Activated CD8-positive, alpha-beta T cell treated with anti-CD3 and anti-CD28 coated beads for 36 hours (primary cell): ENCODE results near the gene HMGN2. TPM values are rescaled to one million over a fixed set of nuclear protein-coding genes. Genes with fewer than 3 reads are reported as not detected.

Experiments used
- ATAC-seq: fragments of 200-7000 bp; cut with Tn5 transposase; one replicate; pipeline ENCODE4 v1.10.0; 2021; ENCODE audit warnings: mild to moderate bottlenecking, moderate library complexity
- CTCF ChIA-PET: fragments of 350-600 bp; sonication (Branson Sonifier 250); formaldehyde crosslinking; loops from one replicate; lab custom pipeline; 2021; ENCODE audit warnings: antibody characterized with exemption; lab: Charles Lee
- POLR2A ChIA-PET: fragments of 350-600 bp; sonication (Branson Sonifier 250); formaldehyde crosslinking; loops from one replicate; lab custom pipeline; 2021; ENCODE audit warnings: antibody characterized with exemption; lab: Charles Lee
- DNase-seq: peaks from one replicate; pipeline ENCODE4 v3.0.0-alpha.2; 2020
- H3K27ac Mint-ChIP-seq: one replicate; pipeline ENCODE4 v1.8.0; 2021; ENCODE audit warnings: mild to moderate bottlenecking, mixed read lengths
- H3K27me3 Mint-ChIP-seq: one replicate; pipeline ENCODE4 v1.8.0; 2021; ENCODE audit warnings: mixed read lengths
- H3K36me3 Mint-ChIP-seq: one replicate; pipeline ENCODE4 v1.8.0; 2021; ENCODE audit warnings: low read depth, mixed read lengths
- H3K4me1 Mint-ChIP-seq: one replicate; pipeline ENCODE4 v1.8.0; 2021; ENCODE audit warnings: low read depth, mixed read lengths
- H3K4me3 Mint-ChIP-seq: one replicate; pipeline ENCODE4 v1.8.0; 2021; ENCODE audit warnings: mild to moderate bottlenecking, moderate library complexity, mixed read lengths
- H3K9me3 Mint-ChIP-seq: one replicate; pipeline ENCODE4 v1.8.0; 2021; ENCODE audit warnings: mixed read lengths
- intact Hi-C: fragments of 100-400 bp; cut with micrococcal nuclease; formaldehyde crosslinking; loops from one replicate; pipeline ENCODE4 v1.10.0; 2022
- total RNA-seq, 2 experiments: library from RNA; stranded (reverse); gene quantifications; one replicate each; pipeline ENCODE4 v1.2.3, GENCODE V29; 2021
- TF ChIP-seq, protein P1 (sequence below): fragments of 200-600 bp; IDR thresholded peaks from one replicate; pipeline ENCODE4 v1.8.0; 2022; ENCODE audit warnings: antibody characterized with exemption, mild to moderate bottlenecking

The HMGN2 gene
- total RNA-seq, 2 experiments from 2014 or later = 837 to 872 TPM

DNA sequence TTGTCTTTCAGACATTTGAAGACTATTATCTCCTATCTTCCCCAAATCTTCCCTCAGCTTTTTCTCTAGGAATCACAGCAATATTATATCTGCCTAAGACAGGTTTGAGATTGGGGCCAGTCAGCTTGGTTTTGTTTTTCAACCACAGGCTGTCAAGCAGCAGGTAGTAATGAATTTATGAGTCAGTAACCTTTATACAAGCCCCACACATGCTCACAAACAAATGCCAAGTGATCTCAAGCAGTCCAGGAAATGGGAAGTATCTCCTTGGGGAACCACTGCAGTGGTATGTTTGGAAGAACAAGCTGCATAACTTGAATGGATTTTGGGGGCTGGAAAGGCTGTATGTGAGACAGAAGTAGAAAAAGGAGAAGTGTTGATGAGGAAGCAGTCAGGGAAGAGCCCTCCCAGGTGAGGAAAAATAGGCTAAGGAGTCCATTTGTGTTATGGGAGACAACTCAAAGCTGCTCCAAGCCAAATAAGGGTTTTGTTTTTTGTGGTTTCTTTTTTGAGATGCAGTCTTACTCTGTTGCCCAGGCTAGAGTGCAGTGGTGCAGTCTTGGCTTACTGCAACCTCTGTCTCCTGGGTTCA, 38.0 kb upstream of the HMGN2 start:
- Mint-ChIP-seq H3K27ac (no peak overlapping the region), H3K27me3 (peaks cover 1% of the 10 kb centered on the region), H3K4me1 (peaks cover 19% of the 10 kb centered on the region), H3K36me3 (peaks cover 20% of the 10 kb centered on the region), H3K9me3 (no peaks in the 10 kb centered on the region), H3K4me3 (no peak overlapping the region)
- ATAC-seq = no peak
- ChIA-PET CTCF (interaction anchor here (1.2 to 6.1 kb wide), 2 partner anchors 18 to 70 kb away, joined by 3 to 56 read pairs; no protein-coding TSS in a partner anchor), POLR2A (interaction anchor here (1.0 to 1.2 kb wide), 3 partner anchors 15 to 66 kb away, joined by 3 to 4 read pairs (median 3); no protein-coding TSS in a partner anchor)
- intact Hi-C loops = no loop called here
- no peak for DNase-seq
- TF ChIP-seq, protein P1, sequence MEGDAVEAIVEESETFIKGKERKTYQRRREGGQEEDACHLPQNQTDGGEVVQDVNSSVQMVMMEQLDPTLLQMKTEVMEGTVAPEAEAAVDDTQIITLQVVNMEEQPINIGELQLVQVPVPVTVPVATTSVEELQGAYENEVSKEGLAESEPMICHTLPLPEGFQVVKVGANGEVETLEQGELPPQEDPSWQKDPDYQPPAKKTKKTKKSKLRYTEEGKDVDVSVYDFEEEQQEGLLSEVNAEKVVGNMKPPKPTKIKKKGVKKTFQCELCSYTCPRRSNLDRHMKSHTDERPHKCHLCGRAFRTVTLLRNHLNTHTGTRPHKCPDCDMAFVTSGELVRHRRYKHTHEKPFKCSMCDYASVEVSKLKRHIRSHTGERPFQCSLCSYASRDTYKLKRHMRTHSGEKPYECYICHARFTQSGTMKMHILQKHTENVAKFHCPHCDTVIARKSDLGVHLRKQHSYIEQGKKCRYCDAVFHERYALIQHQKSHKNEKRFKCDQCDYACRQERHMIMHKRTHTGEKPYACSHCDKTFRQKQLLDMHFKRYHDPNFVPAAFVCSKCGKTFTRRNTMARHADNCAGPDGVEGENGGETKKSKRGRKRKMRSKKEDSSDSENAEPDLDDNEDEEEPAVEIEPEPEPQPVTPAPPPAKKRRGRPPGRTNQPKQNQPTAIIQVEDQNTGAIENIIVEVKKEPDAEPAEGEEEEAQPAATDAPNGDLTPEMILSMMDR = no peak

DNA sequence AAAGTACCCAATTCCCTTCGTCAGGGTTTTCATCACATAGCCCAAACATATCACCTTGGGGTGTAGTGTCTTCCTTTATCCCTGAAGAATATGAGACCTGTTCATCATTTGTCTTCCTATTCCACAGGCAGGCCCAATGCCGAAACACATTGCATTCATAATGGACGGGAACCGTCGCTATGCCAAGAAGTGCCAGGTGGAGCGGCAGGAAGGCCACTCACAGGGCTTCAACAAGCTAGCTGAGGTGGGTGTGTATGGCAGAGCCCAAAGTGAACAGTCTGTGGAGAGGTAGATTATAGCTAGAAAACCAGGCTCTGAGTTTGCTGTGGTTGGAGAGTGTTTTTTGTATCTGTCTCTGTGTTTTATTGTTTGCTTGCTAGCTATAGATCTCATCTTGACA, 34.2 kb upstream of the HMGN2 start:
- no peak overlapping the region for H3K27ac Mint-ChIP-seq
- ATAC-seq = no peak
- POLR2A ChIA-PET = no interaction called here

DNA sequence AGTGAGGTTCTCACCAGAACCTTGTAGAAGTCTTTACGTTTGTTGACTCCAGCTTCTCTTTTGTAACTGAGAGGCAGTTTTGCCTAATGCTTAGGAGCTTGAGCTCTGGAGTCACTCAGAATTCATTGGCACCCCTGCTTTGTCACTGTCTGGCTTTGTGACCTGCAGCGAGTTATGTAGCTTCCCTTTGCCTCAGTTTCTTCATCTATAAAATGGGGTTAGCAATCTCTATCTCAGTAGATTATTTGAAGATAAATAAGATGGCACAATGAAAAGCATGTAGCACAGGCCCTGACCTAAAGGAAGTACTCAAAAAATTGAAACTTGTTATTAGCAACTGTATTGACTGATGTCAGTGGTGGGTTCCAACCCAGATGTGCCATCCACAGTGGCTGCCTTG, 32.0 kb upstream of the HMGN2 start:
- CTCF ChIA-PET = interaction anchor here (2.7 kb wide), 1 partner anchor 23 kb away, joined by 10 read pairs; no protein-coding TSS in a partner anchor
- H3K27ac Mint-ChIP-seq = no peak overlapping the region
- no peak for ATAC-seq
- H3K36me3 Mint-ChIP-seq = peaks cover 44% of the 10 kb centered on the region
- intact Hi-C loops = no loop called here
- H3K4me1 Mint-ChIP-seq = no peaks in the 10 kb centered on the region
- H3K27me3 Mint-ChIP-seq = no peaks in the 10 kb centered on the region
- POLR2A ChIA-PET = no interaction called here
- H3K4me3 Mint-ChIP-seq = no peak overlapping the region
- no peaks in the 10 kb centered on the region for H3K9me3 Mint-ChIP-seq
- TF ChIP-seq, protein P1 = no peak
- DNase-seq = no peak

More for the DNA sequence above, 34.2 kb upstream of the HMGN2 start:
- H3K9me3 Mint-ChIP-seq = no peaks in the 10 kb centered on the region
- DNase-seq = no peak
- H3K27me3 Mint-ChIP-seq = no peaks in the 10 kb centered on the region
- intact Hi-C loops = no loop called here
- TF ChIP-seq, protein P1 = no peak
- H3K4me1 Mint-ChIP-seq = peaks cover 9% of the 10 kb centered on the region
- no peak overlapping the region for H3K4me3 Mint-ChIP-seq
- peaks cover 40% of the 10 kb centered on the region for H3K36me3 Mint-ChIP-seq
- CTCF ChIA-PET = interaction anchor here (1.4 kb wide), 1 partner anchor 21 kb away, joined by 4 read pairs; no protein-coding TSS in a partner anchor

DNA sequence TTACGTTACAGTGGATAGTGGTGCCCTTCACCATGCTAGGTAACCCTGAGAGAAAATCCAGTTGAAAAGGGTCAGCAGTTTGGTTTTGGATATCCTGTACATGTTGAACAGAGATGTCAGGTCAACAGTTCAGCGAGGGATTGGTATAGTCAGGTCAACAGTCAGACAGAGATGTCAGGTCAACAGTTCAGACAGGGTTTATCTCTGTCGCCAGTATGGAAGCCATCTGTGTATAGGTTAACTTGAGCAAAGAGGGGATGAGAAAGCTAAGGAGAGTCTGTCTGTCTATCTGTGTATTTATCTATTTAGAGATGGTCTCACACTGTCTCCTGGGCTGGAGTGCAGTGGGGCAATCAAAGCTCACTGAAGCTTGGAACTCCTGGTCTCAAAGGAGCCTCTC, 22.4 kb upstream of the HMGN2 start:
- Mint-ChIP-seq H3K27me3 (no peaks in the 10 kb centered on the region), H3K9me3 (no peaks in the 10 kb centered on the region), H3K27ac (no peak overlapping the region), H3K4me3 (no peak overlapping the region), H3K4me1 (no peaks in the 10 kb centered on the region), H3K36me3 (peaks cover 29% of the 10 kb centered on the region)
- ChIA-PET POLR2A (interaction anchor here (1.1 kb wide), 1 partner anchor 16 kb away, joined by 3 read pairs; no protein-coding TSS in a partner anchor), CTCF (interaction anchor here (2.5 to 2.8 kb wide), 2 partner anchors 21 to 33 kb away, joined by 8 to 10 read pairs; no protein-coding TSS in a partner anchor)
- TF ChIP-seq, protein P1 = no peak
- no peak for DNase-seq
- ATAC-seq = no peak
- intact Hi-C loops = no loop called here

DNA sequence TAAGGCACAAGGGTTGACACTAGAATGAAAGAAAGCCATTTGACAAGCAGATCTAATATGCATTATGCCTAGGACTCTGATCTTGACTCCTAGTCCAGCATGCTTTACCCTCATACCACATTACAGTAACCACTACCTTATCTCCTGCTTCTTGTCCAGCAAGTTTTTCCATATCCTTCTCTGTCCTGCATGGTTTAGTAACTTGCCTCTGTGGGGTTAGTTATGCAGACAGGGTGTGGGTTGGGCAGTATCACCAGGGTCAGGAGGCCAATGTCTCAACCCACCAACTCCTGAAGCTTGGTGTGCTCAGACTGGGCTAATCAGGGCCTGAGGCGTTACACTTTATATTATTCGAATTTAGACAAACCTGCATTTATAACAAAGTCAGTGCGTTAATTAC, 21.3 kb upstream of the HMGN2 start:
- DNase-seq (no peak), ATAC-seq (no peak)
- Mint-ChIP-seq H3K4me3 (no peak overlapping the region), H3K4me1 (no peaks in the 10 kb centered on the region), H3K27me3 (no peaks in the 10 kb centered on the region), H3K36me3 (peaks cover 35% of the 10 kb centered on the region), H3K27ac (no peak overlapping the region), H3K9me3 (no peaks in the 10 kb centered on the region)
- TF ChIP-seq, protein P1 = no peak
- POLR2A ChIA-PET = interaction anchor here (1.6 kb wide), 1 partner anchor 19 kb away, joined by 4 read pairs; the partner anchor contains the start of gene DHDDS
- CTCF ChIA-PET = interaction anchor here (2.5 kb wide), 1 partner anchor 20 kb away, joined by 10 read pairs; no protein-coding TSS in a partner anchor
- intact Hi-C loops = no loop called here
